HG02852 (cell line): ENCODE data around the gene SMCO2.

Source experiments
- ATAC-seq: cut with Tn5 transposase; IDR thresholded peaks from one replicate; pipeline ENCODE4 v1.9.1; 2021; ENCODE audit warnings: mild to moderate bottlenecking, moderate library complexity; ENCODE audit not compliant: unreplicated experiment

Gene SMCO2

GRCh38 chr12:27549236-27549800, 102.8 kb downstream of the SMCO2 start:
- ATAC-seq, result no peak

GRCh38 chr12:27549801-27550652, 103.5 kb downstream of the SMCO2 start:
- ATAC-seq, result no peak

- ATAC-seq, result no peak
Measured at GRCh38 chr12:27550653-27550975, 104.1 kb downstream of the SMCO2 start.

GRCh38 chr12:27551172-27551840, 104.8 kb downstream of the SMCO2 start:
- ATAC-seq, result no peak
